Activated T-helper 1 cell treated with Interleukin-2 at 50 U/mL for 16 hours (primary cell): ENCODE measurements around the gene ZC3H8.

ENCODE experiments used
- DNase-seq: peaks from one replicate; pipeline ENCODE4 v3.0.0-alpha.2; 2020; ENCODE audit warnings: low read depth

The ZC3H8 gene

GRCh38 chr2:112164876-112165275 lies 90.0 kb downstream of the ZC3H8 start:
- no peak for DNase-seq

GRCh38 chr2:112163541-112163981 lies 91.3 kb downstream of the ZC3H8 start:
- DNase-seq = no peak

GRCh38 chr2:112162956-112163355 lies 91.9 kb downstream of the ZC3H8 start:
- DNase-seq = no peak

- DNase-seq = no peak
Observed at GRCh38 chr2:112162341-112162740, 92.5 kb downstream of the ZC3H8 start.
